GM13977 (cell line): ENCODE measurements around the gene TCEA2.
"Not testable (repeated sequence)": the region's sequence is repeated elsewhere in the genome, so short reads cannot be mapped to it uniquely, and the experiment has no call there.

ENCODE experiments used
- DNase-seq: peaks from one replicate; pipeline ENCODE4 v3.0.0; 2012; ENCODE audit warnings: low spot score
- in situ Hi-C: fragments of 300-500 bp; cut with MboI; formaldehyde crosslinking; loops from one replicate; pipeline ENCODE4 v1.12.0; 2022; ENCODE audit warnings: low sequenced_read_pairs, low pct_unique_long_range_greater_than_20kb, mixed read lengths, inconsistent platforms; ENCODE audit not compliant: unreplicated experiment
- TF ChIP-seq, protein P1 (sequence below): IDR thresholded peaks from 2 replicates; pipeline ENCODE4 v1.5.1; 2012; ENCODE audit warnings: mild to moderate bottlenecking, control low read depth; ENCODE audit not compliant: insufficient read depth; ENCODE audit errors: extremely low read depth, missing control alignments

The TCEA2 gene

DNA sequence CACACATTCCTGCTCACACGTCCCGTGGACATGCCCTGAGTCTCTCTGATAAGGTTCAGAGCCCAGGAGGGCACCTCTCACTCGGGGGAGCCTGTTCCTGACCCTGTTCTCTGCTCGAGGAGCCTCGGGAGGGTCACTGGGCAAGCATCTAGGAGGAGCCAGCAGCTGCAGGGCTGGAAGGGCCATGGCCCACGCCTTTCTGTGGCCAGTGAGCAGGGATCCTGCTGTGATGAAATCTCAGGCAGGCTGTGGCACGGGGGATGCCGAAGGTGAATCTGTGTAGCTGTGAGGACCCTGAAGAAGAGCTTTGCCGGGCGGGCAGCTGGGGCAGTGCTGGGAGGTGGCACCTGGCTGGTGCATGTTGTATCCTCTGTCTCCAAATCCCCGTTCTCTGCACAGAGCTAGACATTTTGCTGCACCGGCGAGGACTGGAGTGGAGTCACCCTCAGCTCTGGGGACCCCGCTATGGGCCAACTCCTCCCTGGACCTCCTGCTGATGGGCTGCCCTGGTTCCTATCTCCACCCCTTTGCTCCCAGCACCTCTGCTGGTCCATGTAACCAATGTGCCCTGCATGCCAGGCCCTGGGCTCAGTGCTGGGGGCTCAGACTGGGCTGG, 51.5 kb downstream of the TCEA2 start:
- in situ Hi-C loops: no loop called here
- no peak for DNase-seq
- TF ChIP-seq, protein P1, sequence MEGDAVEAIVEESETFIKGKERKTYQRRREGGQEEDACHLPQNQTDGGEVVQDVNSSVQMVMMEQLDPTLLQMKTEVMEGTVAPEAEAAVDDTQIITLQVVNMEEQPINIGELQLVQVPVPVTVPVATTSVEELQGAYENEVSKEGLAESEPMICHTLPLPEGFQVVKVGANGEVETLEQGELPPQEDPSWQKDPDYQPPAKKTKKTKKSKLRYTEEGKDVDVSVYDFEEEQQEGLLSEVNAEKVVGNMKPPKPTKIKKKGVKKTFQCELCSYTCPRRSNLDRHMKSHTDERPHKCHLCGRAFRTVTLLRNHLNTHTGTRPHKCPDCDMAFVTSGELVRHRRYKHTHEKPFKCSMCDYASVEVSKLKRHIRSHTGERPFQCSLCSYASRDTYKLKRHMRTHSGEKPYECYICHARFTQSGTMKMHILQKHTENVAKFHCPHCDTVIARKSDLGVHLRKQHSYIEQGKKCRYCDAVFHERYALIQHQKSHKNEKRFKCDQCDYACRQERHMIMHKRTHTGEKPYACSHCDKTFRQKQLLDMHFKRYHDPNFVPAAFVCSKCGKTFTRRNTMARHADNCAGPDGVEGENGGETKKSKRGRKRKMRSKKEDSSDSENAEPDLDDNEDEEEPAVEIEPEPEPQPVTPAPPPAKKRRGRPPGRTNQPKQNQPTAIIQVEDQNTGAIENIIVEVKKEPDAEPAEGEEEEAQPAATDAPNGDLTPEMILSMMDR: no peak

DNA sequence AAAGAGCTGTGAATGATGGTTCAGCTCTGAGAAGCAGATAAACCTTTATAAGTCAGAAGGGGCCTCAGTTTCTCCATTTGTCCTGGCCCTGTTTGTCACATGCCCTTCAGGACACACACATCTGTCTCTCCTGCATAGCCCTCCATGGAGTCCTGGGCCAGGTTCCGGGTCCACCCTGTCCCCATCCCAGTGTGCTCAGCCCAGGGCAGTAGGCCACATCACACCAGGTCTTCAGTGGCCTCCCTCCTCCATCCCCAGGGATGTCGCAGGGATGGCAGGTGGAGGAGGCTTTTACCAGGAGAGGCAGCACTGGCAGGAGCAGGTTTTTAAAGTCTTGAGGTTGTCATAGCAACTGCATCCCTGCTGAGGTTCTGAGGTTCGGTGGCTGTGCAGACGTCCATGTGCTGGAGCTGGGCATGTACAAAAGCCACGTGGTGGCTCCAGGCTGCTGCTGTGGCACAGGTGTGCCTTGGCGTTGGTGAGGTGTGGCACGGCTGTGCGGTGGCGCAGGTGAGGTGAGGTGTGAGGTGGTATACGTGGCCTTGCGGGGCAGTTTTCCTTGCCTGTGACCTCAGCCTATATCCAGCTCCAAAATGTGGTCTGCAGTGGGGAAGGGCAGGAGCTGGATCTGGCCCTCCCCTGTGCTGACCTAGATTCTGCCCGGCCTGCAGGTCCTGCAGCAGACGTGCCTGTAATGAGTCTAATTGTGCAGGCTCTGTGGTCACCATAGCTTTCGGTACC, 52.3 kb downstream of the TCEA2 start:
- TF ChIP-seq, protein P1: no peak
- no peak for DNase-seq
- in situ Hi-C loops: no loop called here

DNA sequence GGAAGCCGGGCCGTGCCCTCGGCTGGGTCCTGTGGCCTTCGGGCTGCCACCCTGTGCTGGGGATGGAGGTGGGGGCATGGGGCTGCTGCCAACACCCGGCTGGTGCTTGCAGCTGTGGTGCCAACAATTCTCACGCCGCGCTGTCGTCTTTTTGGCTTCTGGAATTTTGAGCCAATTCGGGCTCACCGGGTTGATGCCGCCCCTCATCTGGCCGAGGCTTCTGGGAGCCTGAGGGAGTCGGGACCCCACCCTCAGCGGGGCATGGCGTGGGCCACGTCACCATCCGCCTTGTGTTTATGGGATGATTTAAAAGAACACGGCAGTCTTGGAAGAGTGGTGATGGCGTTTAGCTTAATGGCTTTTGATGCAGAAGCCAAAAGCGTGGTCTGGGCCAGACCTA, 53.0 kb downstream of the TCEA2 start:
- TF ChIP-seq, protein P1: no peak
- no peak for DNase-seq
- in situ Hi-C loops: no loop called here

DNA sequence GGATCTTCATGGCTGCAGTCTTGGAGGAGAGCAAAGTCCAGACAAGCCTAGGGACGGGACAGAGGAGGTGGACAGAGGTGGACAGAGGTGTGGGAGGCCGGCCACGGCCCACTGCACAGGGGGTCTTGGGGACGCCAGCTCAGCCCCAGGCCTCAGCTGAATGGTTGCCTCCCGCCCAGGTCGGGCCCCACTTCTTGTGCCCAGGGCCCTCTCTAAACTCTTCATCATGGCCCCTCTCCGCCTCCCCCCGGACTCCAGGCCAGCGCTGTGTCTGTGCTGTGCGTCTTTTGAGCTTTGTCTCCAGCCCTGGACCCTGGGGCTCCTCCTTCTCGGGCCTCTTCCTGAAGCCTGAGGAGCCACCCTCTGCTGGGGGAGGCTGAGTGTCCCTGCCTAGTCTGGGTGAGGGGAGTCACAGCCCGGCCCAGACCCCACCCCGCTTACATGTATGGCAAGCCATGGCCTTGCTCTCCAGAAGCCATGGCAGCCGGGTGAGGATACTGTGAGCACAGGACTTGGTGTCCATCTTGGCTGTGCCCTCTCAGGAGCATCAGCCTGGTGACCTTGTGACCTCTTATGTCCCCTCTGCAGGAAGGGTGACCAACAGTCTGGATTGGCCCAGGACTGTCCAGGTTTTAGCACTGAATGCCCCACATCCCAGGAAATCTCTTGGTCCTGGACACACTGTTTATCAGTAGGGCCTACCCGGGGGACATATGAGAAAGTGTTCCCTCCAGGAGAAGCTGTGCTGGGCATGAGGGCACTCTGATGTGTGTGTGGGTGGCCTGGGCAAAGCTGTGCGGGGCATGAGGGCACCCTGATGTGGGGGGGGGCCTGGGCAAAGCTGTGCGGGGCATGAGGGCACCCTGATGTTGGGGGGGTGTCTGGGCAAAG, 53.8 kb downstream of the TCEA2 start:
- in situ Hi-C loops: no loop called here
- TF ChIP-seq, protein P1: no peak
- DNase-seq: no peak

DNA sequence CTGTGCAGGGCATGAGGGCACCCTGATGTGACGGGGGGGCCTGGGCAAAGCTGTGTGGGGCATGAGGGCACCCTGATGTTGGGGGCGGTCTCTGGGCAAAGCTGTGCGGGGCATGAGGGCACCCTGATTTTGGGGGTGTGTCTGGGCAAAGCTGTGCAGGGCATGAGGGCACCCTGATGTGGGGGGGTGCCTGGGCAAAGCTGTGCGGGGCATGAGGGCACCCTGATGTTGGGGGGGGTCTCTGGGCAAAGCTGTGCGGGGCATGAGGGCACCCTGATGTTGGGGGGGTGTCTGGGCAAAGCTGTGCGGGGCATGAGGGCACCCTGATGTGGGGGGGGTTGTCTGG, 54.4 kb downstream of the TCEA2 start:
- DNase-seq, in situ Hi-C loops: not testable (repeated sequence)

DNA sequence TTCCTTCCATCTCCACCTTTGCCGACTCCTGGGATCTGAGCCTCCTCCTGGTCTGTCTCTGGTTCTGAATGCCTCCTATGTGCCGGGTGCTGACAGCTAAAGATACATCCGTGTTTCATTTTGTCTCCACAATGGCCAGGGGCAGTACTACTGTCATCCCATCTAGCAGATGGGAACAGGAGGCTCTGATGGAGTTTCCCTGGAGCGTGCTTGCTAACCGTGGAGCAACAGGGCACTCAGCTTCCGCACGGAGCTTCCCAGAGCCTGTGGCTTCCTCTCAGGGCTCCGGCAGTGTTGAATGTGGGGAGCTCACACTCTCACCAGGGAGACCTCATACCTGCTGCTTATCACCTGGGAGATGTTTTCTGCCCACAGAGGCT, 56.3 kb downstream of the TCEA2 start:
- in situ Hi-C loops: no loop called here
- DNase-seq: no peak

More for the DNA sequence above, 56.3 kb downstream of the TCEA2 start:
- TF ChIP-seq, protein P1: no peak
